GM21723 (cell line): ENCODE results near the gene ANGEL2.
A peak's percentile ranks its signal among the peaks of the same experiment; 100 is the strongest.
"Not testable (repeated sequence)": the region's sequence is repeated elsewhere in the genome, so short reads cannot be mapped to it uniquely, and the experiment has no call there.

Source experiments
- ATAC-seq: cut with Tn5 transposase; IDR thresholded peaks from one replicate; pipeline ENCODE4 v1.9.1; 2021; ENCODE audit warnings: mild to moderate bottlenecking, moderate library complexity; ENCODE audit not compliant: unreplicated experiment

The ANGEL2 gene

DNA sequence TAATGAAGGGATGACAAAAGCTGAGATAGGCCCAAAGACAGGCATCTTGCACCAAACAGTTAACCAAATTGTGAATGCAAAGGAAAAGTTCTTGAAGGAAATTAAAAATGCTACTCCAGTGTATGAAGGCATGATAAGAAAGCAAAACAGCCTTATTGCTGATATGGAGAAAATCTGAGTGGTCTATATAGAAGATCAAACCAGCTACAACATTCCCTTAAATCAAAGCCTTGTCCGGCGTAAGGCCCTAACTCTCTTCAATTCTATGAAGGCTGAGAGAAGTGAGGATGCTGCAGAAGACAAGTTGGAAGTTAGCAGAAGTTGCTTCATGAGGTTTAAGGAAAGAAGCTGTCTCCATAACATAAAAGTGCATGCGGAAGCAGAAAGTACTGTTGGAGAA is 4.3 kb upstream of the ANGEL2 start:
- ATAC-seq = no peak

GRCh38 chr1:213019450-213019849 is 3.8 kb upstream of the ANGEL2 start:
- no peak for ATAC-seq

DNA sequence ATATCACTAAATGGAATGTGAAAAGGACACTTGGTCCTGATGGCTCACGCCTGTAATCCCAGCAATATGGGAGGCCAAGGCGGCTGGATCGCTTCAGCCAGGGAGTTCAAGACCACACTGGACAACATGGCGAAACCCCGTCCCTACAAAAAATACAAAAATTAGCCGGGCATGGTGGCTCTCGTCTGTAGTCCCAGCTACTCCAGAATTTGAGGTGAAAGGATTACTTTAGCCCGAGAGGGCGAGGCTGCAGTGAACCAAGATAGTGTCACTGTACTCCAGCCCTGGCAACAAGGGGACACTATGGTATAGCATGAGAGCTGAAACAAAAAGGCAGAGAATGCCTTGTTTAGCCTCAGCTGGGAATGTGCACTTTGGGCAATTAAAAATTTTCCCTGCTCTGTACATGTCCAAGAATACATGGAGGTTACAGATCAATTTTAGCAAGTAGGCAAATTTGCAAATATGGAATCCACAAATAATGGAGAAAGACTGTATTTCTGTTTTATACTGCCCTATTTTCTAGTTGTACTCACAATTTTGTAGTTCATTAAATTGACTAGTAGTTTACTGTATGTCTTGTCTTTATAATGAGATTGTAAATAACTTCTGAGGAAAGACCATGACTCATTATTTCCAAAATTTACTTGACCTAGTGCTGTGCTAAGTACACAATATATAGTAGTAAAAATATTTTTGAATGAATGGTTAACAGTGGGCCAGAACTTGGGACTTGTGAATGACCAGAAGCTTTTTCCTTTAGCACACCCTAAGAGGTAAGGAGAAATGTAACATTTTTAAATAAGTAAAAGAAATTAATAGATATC is 2.0 kb upstream of the ANGEL2 start:
- no peak for ATAC-seq

- no peak for ATAC-seq
These were observed 1.0 kb downstream of the ANGEL2 start for GRCh38 chr1:213014642-213015041.

DNA sequence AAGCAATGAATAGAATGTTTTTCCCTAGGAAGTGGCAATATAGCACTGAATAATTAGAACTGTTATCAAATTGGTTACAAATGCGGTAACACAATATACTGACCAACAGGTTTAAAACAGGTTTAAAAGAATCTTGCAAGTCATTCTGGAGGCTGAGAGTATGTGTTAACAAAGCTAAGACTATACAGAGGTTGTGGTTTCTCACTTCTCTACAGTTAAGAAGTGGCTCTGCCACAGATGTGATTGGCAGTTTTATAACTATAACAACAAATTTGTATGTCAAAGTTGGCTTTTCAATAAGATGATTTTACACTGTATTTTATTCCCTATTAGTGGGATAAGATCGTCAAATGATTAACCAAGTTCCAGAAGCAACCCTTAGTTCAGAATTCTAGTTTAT is 7.1 kb downstream of the ANGEL2 start:
- peak; percentile 74 for ATAC-seq

- ATAC-seq = no peak
These were observed 12.4 kb downstream of the ANGEL2 start for GRCh38 chr1:213003256-213003655.

DNA sequence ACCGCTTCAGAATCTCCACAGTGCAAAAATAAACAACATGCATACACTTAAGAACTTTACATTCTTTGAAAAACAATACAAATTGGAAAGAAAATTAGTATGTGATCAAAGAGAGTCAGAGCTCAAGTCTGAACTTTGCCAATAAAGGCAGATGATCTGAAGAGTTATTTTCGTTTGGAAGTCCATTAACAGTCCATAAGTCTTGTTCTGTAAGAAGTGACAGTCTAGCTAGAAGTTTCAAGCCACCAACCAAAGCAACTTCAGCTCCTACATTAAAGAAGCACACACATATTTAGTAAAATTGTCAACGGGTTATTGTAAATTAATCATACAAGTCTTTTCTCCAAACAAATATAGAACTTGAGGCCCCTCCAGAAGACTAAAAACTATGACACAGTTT is 20.7 kb downstream of the ANGEL2 start:
- ATAC-seq = no peak

GRCh38 chr1:212993960-212994359 is 21.7 kb downstream of the ANGEL2 start:
- ATAC-seq = not testable (repeated sequence)

GRCh38 chr1:212990276-212990675 is 25.4 kb downstream of the ANGEL2 start:
- no peak for ATAC-seq

- ATAC-seq = no peak
These were observed 27.9 kb downstream of the ANGEL2 start for GRCh38 chr1:212987702-212988322.

DNA sequence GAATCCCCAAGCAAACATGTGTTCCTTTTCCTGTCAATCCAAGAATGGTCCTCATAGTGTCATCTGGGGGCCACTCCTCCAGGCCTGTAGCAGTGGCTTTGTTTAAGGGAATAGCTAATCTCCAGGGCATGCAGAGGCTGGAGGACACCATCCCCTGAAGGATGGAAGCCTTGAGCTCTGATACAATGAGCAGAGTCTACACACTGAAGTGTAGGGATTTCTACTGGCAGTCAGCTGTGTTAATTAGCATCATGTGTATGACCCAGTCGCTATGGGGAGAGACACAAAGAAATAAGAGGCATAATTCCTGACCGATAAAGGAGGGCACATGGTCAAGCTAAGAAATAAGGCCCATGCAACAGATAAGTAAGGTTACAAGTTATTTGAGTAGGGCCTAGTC is 29.1 kb downstream of the ANGEL2 start:
- ATAC-seq = no peak

DNA sequence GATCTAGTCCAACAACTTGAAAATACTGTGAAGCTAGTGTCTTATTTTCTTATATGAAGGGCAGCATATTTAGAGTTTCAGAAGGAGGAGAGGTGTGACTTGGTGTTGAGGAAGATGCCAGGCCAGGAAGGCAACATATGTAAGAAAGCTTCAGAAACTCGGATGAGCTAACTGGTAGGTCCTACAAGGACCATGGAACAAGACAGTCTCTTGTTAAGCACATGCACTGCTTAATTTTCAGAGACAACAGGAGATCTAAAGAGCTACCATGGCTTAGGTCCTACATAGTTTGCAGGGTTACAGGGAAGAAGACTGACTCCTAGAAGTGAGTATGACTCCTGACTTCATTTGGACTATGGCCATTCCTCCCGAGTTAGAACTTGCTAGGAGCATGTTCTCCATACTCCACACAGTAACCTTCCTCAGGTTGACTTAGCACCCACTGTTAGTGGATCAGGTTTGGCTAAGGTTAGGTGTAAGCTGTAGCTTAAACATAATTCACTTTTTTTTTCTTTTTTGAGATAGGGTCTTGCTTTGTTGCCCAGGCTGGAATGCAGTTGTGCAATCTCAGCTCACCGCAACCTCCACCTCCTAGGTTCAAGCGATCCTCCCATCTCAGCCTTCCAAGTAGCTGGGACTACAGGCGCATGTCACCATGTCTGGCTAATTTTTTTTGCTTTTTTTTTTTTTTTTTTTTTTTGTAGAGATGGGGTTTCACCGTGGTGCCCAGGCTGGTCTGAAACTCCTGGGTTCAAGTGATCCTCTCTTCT is 31.0 kb downstream of the ANGEL2 start:
- ATAC-seq = no peak

DNA sequence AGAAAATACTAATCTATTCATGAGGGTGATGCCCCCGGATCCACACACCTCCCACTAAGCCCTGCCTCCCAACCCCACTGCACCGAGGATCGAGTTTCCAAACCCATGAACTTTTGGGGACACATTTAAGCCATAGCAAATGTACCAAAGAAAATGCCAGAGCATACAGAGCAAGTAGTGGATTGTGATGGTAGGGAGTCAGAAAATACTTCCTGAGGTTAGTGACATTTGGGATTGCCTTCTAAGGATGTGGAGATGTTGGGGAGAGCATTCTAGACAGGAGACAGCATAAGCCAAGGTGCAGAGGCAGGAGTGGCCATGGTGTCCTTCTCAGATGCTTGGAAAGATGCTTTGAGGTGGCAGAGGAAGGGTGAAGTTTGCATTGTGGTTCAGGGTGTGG is 32.2 kb downstream of the ANGEL2 start:
- ATAC-seq = no peak

GRCh38 chr1:212982430-212983152 is 33.1 kb downstream of the ANGEL2 start:
- ATAC-seq = no peak

DNA sequence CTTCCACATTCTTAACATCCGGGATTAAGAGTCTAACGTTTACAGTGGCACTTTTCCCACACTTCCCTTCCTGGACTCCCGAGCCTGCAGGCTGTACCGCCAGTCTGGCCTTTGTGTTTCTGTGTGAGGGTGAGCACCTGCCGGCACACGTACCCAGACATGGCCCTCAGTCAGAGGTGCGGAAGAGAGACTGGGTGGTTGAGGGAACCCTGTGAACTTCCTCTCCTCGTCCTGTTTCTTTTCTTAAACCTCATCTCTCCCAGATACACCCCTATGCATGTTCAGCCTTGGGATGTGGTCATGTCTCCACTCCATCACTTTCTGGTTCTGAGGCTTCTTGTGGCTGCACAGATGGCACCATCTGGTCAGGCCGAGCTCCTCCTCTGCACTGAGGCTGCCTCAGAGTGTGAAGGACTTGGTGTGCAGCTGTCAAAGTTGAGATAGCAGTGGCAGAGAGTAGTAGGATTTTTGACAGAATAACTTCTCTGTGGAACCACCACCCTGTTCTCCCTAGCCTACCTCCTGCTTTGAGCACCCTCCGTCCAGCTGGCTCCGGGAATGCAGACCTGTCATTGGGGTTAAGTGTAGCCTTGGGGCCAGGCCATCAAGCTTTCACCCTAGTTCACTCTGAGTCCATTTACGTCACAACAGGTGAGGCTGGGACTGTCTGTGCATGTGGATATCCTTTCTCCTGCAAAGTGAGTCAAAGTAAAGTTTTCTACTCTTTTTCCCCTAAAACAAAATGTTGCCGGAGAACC is 33.9 kb downstream of the ANGEL2 start:
- peak; percentile 70 for ATAC-seq

- ATAC-seq = no peak
These were observed 34.6 kb downstream of the ANGEL2 start for GRCh38 chr1:212981025-212981495.

GRCh38 chr1:212980123-212980785 is 35.4 kb downstream of the ANGEL2 start:
- ATAC-seq = no peak

- peak; percentile 80 for ATAC-seq
These were observed 36.1 kb downstream of the ANGEL2 start for GRCh38 chr1:212979340-212980122.
